ENCODE results near the gene WNT2.
"Not testable (repeated sequence)": the region's sequence is repeated elsewhere in the genome, so short reads cannot be mapped to it uniquely, and the experiment has no call there.

DNA sequence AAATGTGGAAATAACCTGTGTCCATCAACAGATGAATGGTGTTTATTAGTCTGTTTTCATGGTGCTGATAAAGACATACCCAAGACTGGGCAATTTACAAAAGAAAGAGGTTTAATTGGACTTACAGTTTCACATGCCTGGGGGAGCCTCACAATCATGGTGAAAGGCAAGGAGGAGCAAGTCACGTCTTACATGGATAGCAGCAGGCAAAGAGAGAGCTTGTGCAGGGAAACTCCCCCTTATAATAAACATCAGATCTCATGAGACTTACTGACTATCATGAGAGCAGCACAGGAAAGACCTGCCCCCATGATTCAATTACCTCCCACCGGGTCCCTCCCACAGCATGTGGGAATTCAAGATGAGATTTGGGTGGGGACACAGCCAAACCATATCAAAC, 77.2 kb downstream of the WNT2 start:
- TF ChIP-seq POLR2AphosphoS5 (IDR thresholded peaks at IDR 0.05; ENCODE audit: borderline replicate concordance, low read depth, low read length); EZH2 (IDR thresholded peaks at IDR 0.05); FOXP2 (optimal IDR thresholded peaks at IDR 0.05; ENCODE audit: control extremely low read depth, extremely low read length, insufficient read depth): not testable (repeated sequence)
